K562 treated with DMSO at 1 percent for 24 hours (cell line): ENCODE results near the gene SF3A1. TPM values are rescaled to one million over a fixed set of nuclear protein-coding genes. Genes with fewer than 3 reads are reported as not detected.

Source experiments
- total RNA-seq: library from RNA; unstranded; fragments of 300-600 nt; gene quantifications from 2 replicates; pipeline ENCODE4 v1.2.3, GENCODE V29; 2022; ENCODE audit warnings: low read depth; ENCODE audit not compliant: insufficient read depth

SF3A1 gene, protein sequence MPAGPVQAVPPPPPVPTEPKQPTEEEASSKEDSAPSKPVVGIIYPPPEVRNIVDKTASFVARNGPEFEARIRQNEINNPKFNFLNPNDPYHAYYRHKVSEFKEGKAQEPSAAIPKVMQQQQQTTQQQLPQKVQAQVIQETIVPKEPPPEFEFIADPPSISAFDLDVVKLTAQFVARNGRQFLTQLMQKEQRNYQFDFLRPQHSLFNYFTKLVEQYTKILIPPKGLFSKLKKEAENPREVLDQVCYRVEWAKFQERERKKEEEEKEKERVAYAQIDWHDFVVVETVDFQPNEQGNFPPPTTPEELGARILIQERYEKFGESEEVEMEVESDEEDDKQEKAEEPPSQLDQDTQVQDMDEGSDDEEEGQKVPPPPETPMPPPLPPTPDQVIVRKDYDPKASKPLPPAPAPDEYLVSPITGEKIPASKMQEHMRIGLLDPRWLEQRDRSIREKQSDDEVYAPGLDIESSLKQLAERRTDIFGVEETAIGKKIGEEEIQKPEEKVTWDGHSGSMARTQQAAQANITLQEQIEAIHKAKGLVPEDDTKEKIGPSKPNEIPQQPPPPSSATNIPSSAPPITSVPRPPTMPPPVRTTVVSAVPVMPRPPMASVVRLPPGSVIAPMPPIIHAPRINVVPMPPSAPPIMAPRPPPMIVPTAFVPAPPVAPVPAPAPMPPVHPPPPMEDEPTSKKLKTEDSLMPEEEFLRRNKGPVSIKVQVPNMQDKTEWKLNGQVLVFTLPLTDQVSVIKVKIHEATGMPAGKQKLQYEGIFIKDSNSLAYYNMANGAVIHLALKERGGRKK
- 62.4 and 62.8 TPM in 2 replicates for total RNA-seq

DNA sequence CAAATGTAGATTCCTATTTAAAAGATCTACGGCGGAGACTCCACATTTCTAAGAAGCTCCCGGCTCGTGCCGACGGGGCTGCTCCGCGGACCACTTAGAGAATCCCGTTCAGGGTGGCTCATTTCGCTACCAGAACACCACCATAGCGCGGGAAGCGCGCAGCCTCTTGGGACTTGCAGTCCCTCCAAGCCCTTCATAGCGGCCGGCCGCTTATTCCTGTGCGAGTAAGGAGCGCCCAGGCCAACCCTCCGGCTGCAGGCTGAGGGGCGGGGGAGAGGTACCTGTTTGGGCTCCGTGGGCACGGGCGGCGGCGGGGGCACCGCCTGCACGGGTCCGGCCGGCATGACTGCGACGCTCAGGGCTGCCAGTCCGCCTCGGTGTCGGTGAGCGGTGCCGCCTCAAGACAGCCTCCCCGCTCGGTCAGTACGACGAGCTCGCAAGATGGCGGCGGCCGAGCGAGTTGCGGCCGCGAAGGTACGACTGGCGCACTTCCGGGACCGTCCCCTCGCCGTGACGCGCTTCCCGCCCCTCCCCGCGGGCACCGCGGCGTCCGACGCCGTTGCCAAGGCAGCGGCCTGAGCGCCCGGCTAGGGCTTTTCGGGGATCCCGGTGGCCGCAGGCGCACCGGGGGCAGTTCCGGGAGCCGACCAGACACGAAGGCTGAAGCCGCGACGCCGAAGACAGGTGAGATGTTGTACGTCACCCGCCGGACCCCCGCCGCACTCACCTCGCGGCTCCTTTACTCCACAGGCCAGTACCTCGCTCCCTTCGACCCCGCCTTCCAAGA lies at the start of gene SF3A1, which contains the start of gene CCDC157:
Gene SF3A1, minus strand, starts transcription at position 446 of the 787 bp plus-strand sequence. Its CDS starts 102 bp downstream, at position 344.
Gene CCDC157, plus strand, starts transcription at position 559 of the 787 bp plus-strand sequence. CDS start 8,994 bp downstream, outside the sequence.

GRCh38 chr22:30396871-30397655 lies 40.4 kb upstream of the SF3A1 start, which contains the start of gene SEC14L2:
Gene SEC14L2, plus strand, starts transcription at chr22:30397018. Its CDS starts 99 bp downstream, at chr22:30397117.

DNA sequence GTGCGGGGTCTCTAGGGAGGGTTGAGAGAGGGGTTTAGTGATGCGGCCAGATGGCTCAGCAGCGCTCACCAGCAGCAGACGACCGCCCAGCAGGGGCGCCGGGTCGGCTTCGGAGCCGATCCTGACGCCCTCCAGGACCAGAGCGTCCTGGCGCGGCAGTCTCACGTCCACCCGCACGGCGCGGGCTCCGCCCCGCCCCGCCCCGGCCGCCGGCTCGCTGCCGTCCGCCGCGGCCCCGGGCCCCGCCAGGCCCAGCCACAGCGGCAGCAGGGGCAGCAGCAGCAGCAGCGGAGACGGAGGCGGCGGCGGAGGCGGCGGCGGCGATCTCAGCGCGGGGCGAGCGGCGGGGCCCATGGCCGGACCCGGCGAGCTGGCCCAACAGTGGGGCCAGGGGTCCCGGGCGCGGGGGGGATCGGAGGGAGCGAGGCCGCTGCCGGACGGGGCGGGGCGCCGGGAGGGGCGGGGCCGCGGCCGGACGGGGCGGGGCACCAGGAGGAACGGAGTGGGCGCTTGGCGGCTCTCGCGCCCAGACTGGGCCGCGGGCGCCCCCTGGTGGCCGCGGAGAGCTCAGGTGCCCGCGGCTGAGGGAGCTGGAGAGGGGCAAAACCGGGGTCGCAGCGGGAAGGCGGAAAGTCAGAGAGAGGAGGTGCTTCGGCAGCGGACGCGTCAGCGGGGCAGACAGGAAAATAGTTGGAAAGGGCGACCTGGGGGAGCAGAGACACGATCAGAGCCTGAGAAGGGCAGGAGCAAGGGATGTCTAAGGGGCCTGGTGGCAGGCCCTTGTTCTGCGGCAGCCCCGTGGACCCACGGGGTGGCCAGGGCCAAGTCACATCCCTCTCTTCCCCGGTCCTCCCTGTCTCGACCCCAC lies 30.5 kb upstream of the SF3A1 start, which contains the start of gene RNF215:
Gene RNF215, minus strand, starts transcription at position 452 of the 868 bp plus-strand sequence. Its CDS starts 98 bp downstream, at position 354.

DNA sequence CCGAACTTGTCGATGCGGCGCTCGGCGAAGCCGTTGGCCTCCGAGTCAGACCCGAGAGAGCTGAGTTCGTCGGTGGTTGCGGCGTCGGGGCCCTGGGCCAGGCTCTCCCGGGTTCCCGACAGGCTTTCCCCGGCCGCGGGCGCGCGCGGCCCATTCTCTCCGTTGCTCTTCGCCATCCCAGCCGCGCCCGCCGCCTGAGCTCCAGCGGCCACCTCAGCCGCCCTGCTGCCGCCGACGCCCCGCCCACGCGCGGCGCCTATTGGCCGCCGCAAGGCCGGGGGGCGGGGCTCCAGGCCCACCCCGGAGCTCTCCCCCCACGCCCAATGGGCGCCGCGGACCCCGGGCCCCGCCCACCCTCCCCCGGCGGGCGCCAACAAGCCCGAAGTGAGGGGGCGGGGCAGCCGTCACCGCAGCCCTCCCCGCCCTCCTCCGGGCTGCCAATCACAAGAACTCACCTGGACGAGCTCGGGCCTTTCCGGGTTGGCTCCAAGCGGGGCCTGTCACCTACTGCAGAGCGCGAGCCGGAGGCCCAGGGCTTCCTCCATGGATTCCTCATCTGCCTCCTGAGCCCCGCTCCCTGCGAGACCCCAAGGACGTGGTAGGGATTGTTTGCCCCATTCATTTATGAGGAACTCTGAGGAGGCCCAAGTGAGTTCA lies 29.9 kb downstream of the SF3A1 start, which contains the start of gene TBC1D10A:
Gene TBC1D10A, minus strand, starts transcription at position 236 of the 657 bp plus-strand sequence. Its CDS starts 60 bp downstream, at position 176.

GRCh38 chr22:30289141-30289979 lies 67.3 kb downstream of the SF3A1 start, which contains the start of gene CASTOR1:
Gene CASTOR1, minus strand, starts transcription at chr22:30289505. Its CDS starts 8 bp downstream, at chr22:30289497.

Other genes starting within 250 kb of the SF3A1 start
- not detected in 2 replicates for gene LIF, start 110.1 kb downstream of the SF3A1 start, total RNA-seq
- not detected in 2 replicates for gene OSM, start 90.0 kb downstream of the SF3A1 start, total RNA-seq
- gene CASTOR1, start 67.4 kb downstream of the SF3A1 start, total RNA-seq = 0.97 and 1.6 TPM in 2 replicates
- gene TBC1D10A, start 30.0 kb downstream of the SF3A1 start, total RNA-seq = 23.3 and 23.6 TPM in 2 replicates
- 2.1 and 2.4 TPM in 2 replicates for gene CCDC157, start 113 bp upstream of the SF3A1 start, total RNA-seq
- gene RNF215, start 30.5 kb upstream of the SF3A1 start, total RNA-seq = 6.0 and 7.2 TPM in 2 replicates
- gene SEC14L2, start 40.1 kb upstream of the SF3A1 start, total RNA-seq = 0.13 and 0.34 TPM in 2 replicates
- gene MTFP1, start 68.9 kb upstream of the SF3A1 start, total RNA-seq = 40.7 and 46.3 TPM in 2 replicates
- gene SEC14L3, start 115.1 kb upstream of the SF3A1 start, total RNA-seq = not detected in 2 replicates
- gene SEC14L4, start 148.8 kb upstream of the SF3A1 start, total RNA-seq = not detected in 2 replicates
- gene SEC14L6, start 189.8 kb upstream of the SF3A1 start, total RNA-seq = 0.96 and 1.3 TPM in 2 replicates
- 7.6 and 8.3 TPM in 2 replicates for gene GAL3ST1, start 217.8 kb upstream of the SF3A1 start, total RNA-seq
- 45.7 and 45.8 TPM in 2 replicates for gene PES1, start 235.0 kb upstream of the SF3A1 start, total RNA-seq